ENCODE data around the gene HRH4.

HRH4 gene, protein sequence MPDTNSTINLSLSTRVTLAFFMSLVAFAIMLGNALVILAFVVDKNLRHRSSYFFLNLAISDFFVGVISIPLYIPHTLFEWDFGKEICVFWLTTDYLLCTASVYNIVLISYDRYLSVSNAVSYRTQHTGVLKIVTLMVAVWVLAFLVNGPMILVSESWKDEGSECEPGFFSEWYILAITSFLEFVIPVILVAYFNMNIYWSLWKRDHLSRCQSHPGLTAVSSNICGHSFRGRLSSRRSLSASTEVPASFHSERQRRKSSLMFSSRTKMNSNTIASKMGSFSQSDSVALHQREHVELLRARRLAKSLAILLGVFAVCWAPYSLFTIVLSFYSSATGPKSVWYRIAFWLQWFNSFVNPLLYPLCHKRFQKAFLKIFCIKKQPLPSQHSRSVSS

DNA sequence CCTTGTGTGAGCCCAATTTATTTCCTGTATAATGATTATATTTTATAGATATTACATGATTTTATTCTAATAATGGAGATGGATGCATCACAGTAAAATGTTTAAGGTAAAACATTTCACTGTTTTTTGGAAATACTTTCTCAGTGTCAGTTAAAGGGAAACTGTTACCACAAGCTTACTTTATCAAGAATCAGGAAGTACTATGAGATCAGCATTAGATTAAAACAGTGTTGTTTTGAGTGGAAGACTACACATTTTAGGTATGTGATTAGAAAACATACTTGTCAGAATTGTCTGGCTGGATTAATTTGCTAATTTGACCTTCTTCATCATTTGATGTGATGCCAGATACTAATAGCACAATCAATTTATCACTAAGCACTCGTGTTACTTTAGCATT, at the start of gene HRH4:
TSS of gene HRH4 (plus strand) at position 250 of the 400 bp plus-strand sequence. CDS start at position 342, 92 bp downstream.
- no peak for DNase-seq (ENCODE audit: low read depth)

DNA sequence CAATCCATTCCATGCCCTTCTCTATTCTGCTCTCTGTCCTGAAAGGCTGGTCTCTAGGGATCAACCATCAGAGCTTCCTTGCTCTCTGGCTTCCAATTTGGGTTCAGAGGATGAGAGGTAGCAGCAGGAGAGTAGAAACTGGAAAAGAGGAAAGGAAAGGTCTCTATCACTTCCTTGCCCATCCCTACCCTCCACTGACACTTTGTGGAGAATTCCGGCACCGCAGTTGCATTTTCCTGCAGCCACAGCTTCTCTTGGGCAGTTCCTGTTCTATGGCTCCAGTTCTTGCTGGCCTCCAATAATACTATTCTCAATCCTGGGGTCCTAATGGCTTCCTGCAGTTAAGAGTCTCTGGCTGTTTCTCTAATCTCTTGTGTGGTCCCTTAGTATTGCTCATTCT, 47.3 kb upstream of the HRH4 start:
- DNase-seq (ENCODE audit: low read depth), result no peak

DNA sequence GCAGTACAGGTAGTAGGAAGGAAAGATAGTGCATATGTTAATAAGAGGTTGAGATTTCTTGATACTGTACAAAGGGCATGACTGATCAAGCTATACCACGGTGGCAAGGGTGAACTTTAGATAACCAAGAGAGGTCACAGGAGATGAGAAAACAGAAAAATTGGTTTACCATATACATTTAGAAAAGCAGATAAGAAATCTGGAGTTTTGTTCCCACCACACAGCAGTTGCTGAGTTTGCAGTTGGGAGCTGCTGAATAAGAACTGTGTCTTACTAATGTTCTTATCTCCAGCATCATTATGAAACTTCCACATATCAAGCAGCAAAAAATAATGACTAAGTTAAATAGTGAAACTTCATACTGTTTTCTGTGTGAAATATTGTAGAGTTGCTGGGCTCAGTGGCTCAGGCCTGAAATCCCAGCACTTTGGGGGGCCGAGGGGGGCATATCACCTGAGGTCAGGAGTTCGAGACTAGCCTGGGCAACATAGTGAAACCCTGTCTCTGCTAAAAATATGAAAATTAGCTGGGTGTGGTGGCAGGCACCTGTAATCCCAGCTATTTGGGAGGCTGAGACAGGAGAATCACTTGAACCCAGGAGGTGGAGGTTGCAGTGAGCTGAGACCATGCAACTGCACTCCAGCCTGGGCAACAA, 46.0 kb upstream of the HRH4 start:
- no peak for DNase-seq (ENCODE audit: low read depth)

DNA sequence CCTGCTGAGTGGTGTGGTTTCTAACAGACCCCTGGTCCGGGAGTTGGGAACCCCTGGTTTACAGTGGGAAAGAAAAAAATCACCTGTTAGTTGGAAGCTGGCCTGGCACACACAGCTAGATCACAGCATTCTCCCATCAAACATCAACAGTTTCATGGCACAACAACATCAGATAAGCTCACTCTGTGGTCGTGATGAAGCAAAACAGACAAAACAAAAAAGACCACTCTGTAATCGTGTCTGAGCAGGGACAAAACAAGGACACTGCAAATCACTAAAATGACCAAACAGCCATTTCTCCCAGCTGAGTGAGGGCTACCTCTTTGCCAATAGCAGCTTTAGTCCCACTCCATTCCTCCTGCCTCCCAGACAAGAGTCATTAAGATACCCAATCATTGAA, 43.0 kb upstream of the HRH4 start:
- no peak for DNase-seq (ENCODE audit: low read depth)

DNA sequence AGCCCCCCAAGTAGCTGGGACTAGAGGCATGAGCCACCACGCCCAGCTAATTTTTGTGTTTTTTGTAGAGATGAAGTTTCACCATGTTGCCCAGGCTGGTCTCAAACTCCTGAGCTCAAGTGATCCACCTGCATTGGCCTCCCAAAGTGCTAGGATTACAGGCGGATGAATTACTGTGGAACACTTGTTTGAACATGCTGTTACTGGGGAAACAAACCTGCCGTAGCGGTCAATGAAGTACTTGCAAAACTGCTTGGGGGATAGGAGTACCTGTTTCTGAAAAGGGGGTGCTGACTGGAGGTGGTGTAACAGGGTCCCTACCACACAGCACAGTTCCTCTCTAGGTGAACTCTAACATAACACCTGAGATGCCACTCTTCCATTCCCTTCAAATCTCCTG, 39.9 kb upstream of the HRH4 start:
- no peak for DNase-seq (ENCODE audit: low read depth)

DNA sequence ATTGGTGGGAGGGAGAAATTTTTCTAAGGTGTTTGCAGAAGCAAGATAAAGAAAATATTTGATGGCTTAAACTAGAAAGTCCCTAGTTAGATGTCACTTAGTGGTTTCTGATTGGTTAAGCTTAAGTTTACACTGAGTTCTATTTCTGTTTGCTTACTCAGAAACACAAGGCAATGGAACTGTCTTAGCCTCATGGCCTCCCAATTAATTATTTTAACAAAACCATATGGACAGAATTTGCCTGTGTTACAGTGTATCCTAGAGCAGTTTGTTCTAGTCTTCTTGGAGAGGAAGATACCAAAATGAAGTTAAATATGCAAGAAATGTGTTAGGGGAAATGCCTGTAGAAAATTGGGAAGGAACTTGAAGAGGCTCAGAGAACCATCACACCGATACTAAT, 38.6 kb upstream of the HRH4 start:
- DNase-seq (ENCODE audit: low read depth), result no peak

DNA sequence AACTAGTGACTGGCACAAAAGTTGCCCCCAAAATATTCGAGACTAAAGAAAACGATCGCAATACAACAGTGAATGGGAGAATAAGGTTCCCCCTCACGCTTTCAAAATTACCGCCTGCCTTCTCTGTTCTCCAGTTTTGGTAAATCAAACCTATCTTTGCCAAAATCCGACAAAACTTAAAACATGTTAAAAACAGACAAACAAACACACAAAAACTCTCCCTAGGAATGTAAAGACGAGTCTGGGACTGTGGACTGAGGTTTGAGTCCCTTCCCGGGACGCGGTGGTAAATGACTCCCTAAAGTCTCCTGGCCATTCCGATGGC, 34.4 kb upstream of the HRH4 start:
- no peak for DNase-seq (ENCODE audit: low read depth)

DNA sequence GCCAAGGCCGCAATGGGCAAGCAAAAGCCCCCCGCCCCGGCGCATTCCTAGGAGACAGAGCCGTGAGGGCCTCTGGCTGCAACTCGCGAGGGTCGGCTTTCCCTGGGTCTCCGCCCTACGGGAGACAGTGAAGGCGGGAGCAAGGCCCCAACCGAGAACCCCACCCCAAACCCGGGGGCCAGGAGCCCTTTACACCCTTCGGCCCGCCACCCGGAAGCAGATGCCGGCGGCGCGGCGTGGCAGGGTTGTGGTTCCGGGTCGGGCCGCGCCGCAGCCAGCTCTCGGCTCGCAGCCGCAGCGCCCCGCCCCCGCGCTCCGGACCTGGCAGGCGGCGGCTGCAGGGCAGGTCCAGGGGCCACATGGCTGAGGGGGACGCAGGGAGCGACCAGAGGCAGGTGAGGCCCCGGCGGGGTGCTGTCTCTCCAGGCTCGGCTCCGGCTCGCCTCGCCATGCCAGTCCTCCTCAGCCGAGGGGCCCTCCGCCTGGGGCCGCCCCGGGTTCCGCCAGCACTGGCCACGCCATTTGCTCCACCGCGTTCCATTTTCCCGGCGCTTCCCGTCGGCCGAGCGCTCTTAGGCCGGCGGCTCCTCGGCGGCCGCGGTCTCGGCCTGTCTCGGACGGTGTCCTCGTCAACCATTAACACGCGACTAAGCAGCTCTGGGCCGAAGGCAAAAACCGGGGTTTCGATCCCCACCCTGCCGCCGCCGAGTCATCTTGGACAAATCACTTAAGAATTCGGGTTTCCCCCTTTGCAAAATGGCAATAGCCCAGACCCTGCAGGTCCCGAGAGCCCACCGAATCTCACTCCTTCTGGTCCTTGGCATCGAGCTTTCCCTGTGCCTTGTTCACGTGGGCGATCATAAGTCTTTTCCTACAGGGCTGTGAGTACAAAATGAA, 33.8 kb upstream of the HRH4 start, which contains the start of gene IMPACT:
TSS of gene IMPACT (plus strand) at position 273 of the 897 bp plus-strand sequence. CDS start at position 360, 87 bp downstream.
- DNase-seq (ENCODE audit: low read depth), result peak; percentile 53

DNA sequence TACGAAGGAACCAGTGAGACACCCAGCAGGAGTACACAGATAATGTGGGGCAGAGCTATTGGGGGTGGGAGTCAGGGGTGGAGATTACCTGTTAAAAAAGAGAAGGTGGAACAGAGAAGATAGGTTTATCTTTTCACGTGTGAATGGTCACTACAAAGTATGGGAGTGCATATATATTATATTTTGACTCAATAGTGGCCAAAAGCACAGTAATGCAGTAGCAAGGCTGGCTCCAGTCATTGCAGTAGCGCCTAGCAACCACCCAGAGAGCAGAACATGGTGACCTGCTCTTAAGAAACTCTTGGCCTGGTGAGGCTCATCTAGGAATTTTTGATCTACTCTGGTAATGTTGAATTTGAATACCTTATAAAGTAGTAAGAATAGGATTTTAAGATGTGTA, 33.0 kb upstream of the HRH4 start:
- no peak for DNase-seq (ENCODE audit: low read depth)

DNA sequence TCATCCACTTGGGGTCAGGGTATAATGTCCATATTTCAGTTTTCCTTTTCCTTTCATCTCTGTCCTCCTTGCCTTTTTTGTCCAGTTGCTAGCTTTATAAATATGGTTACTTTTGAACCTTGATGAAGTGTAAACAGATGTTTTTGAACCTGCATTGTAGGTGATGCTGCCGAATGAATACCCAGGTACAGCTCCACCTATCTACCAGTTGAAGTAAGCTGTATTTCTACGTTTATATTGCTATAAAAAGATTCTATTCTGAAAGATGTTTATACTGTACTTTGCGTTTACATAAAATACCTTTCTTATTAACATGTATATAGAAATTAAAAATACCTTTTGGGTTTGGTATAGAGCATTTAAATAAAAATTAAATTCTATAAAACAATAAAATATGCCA, 31.7 kb upstream of the HRH4 start:
- DNase-seq (ENCODE audit: low read depth), result no peak

DNA sequence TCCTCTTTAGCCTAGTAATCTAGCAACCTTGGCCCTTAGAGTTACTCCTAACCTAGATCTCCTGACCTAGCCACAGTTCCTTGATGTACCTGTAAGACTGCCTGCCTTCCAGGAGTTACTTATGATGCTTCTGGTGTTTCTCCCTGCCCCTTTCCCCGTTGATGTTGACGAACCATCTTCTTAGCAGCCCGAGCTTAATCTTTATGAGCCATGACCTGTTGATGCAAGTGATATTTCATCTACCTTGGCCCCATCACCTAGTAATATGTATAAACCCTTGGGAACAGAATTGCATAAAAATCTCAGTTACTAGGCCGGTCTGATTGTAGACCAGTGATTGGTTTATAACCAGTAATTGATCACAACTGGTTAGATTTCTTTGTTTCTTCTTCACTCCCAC, 31.2 kb upstream of the HRH4 start:
- no peak for DNase-seq (ENCODE audit: low read depth)

DNA sequence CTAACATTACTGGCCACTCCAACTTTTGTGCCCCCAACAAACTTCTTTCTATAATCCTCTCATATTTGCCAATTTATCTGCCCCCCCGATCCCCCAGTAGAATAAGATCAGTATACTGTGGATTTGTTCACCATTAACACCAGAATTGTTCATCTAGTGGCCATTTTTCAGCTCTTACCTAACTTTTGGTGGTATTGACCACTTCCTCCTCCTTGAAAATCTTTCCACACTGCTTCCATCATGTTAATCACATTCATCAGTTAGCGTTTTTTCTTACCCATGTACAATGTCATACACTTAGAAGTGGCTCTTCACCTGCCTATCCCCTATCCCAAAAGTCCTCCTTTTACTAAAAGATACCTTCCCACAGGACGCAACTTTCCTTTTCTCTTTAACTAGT, 27.8 kb upstream of the HRH4 start:
- DNase-seq (ENCODE audit: low read depth), result no peak

DNA sequence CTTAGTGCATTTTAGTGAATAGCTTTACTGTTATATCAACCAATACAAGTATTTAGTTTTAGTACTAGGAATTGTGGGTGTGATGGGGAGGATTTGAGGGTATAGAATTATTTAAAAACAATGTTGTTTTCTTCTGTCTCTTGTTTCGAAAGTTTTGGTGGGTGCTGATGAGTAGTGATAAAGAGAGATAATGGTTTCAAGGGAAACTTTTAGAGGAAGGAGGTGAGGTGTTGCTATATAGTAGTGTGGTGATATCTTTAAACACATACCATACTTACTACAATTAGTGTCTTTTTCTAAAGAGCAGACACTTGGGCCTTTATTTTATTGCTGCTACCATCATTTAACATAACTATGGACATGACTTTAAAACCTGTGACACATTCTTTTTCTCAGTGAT, 23.5 kb upstream of the HRH4 start:
- DNase-seq (ENCODE audit: low read depth), result no peak

DNA sequence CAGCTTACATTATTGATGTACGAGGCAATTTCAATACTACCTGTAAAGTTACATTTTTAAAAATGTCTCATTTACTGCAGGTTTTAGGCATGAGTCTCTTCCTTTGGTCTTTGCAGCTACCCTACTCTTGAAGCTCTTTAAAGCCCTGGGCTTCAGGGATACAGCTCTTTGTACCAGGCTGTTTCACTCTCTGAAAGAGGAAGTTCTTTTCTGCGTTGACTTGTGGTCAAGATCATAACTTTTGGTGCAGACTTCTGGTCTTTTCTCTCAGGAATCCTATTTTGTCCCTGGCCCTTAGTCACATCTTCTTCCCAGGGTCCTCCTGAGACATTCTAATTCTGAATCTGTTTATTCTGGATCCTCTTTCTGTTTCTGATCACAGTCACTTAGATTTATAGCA, 16.6 kb upstream of the HRH4 start:
- no peak for DNase-seq (ENCODE audit: low read depth)

DNA sequence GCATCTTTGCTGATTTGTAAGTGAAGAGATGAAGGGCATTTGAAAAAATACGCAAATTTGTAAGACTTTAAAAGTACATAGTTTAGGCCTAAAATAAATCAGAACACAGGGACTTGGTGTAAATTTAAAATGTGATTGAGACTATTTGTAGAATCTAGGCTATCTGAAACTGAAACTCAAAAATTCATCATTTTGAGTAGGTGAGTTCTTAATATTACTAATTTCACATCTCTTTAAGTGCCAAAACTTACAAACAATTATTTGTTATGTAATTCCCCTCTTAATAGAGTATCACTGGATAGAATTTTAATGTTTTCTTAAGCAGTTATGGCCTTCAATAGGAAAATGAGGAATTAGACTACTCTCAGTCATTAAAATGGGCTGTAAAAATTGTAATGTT, 14.0 kb upstream of the HRH4 start:
- DNase-seq (ENCODE audit: low read depth), result no peak

DNA sequence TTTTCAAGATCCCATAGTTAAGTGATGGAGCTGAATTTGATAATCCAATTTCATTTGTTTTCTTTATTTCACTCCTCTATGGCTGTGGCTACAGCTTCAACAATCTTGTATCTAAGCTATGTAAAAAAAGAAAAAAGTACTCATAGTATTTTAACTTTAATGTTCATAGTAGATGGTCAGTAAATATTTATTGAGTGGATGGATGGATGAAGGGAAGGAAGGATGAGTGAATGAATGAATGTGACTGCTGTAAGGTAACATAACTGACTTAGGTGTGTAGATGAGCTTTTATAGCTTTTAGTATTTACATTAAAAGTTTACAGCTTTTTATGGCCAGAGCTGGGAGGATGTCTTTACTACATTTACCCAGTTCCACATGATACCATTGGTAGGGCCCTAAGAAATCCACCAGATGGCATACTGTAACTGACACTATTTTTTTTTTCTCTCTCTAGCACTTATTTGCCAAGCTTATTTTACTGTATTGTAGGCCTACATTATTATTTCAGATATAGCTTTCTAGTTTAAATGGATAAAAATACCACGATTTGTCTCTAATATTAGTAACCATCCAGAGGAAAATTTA, 13.4 kb upstream of the HRH4 start:
- DNase-seq (ENCODE audit: low read depth), result no peak

DNA sequence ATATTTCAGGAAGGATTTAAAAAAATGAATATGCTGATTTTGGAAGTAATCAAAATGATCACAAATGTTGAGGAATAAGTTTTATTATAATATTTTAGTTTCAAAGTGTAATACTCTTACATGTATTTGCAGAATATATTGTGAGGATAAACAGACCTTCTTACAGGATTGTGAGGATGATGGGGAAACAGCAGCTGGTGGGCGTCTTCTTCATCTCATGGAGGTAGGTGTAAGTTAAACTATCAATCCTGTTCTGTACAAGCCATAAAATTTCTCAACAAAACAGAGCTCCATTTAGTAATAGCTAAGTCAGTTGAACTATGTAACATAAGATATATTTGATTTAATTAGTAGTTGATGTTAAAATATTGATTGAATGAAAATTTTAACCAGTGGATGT, 12.5 kb upstream of the HRH4 start:
- DNase-seq (ENCODE audit: low read depth), result no peak

DNA sequence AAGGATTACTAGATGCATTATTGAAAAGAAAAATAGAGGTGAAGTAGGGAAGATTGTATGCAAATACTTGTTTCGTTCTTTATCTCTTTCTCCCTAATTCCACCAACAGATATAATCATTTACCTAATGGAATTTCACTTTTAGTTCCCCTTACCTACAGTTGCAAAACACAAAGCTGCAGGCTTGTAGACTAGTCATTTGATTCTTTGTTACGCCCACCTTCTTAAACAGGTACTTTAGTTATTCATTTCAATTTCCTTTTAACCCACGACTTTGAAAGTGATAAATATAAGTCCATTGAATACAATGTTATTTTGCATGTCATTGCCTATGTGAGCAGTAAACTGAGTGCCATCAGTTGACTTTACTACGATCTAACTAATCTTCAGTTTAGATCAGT, 3.9 kb upstream of the HRH4 start:
- DNase-seq (ENCODE audit: low read depth), result no peak

DNA sequence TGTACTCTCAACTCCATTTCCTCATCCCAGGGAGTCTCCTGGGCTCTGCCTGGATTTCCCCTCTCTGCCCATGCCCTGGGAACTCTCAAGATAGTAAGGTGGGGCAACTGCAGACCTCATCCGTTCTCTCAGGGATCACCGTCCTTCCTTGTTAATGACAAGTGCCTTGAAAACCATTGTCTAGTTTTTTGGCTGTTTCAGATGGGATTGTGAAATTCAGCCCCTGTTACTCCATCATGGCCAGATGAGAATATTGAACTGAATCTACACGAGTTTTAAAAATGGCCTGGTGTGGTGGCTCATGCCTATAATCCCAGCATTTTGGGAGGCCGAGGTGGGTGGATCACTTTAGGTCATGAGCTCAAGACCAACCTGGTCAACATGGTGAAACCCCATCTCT, 665 bp upstream of the HRH4 start:
- DNase-seq (ENCODE audit: low read depth), result no peak

DNA sequence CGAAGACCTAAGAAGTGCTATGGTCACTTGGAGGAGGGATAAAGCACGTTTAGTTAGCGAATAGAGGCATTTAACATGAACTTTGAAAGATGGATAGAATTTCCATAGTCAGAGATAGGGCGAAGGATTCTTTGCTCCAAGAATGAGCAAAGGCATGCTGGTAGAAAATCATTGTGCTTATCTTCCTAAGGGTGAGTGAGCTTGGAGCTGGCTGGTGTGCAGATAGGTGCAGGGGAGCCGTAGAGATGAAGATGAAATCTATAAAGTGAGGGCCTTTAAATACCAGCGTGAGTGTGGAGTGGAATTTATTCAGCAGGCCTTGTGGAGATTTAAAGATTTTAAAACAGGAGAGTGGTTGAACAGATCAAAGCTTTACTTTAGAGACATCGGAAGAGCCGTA, 1.6 kb downstream of the HRH4 start:
- no peak for DNase-seq (ENCODE audit: low read depth)

DNA sequence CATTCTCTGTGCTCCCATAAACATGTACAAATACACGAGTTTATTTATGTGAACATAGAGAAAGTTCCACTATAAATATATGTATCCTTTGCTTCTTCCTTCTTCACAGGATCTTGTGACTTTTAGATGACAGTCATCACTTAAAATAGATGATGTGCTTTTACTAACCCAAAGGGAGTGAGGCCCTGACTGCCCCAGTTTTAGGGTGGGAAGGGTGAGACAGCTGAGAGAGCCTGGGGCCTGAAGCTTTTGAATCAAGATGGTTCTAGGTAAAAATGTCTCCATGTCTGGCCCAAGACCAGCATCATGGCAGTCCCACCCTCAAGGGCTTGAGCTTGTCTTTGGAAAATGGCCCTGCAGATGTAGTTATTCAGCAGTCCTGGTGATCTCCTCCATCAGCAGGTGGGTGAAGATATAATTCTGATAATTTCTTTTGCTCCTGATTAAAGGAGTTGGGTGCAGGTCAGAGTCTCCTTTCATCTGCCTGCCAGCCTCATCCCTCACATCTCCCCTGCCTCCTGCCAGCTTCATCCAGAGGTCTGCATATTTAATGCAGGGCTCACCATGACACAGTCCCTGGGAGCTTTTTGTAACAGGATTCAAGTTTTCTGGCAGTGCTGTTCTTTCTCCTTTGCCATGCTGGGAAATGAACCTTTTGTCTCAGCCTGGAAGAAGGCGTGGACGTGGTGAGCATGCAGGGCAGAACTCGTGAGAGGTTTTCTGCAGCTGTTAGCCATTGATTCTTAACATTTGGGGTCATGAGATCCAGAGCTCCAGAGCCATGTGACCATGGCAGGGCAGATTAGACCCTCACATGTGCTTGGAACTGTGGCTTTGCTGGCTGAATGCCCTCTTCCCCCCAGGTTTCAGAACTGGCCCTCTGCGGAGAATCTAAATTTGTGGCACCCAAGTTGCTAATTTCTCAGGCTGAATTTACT, 2.7 kb downstream of the HRH4 start:
- DNase-seq (ENCODE audit: low read depth), result no peak

Measured in stimulated activated CD8-positive, alpha-beta memory T cell treated with anti-CD3 and anti-CD28 coated beads, Interleukin-15, amount 100 ng/mL, for 1 hour (primary cell).